Epithelial cell of esophagus (primary cell): ENCODE measurements around the gene NBEAL2.

Experiments used
- DNase-seq: peaks from one replicate; pipeline ENCODE4 v3.0.0; 2010; ENCODE audit warnings: low read depth
- H3K4me3 ChIP-seq: 2 replicates; pipeline ENCODE4 v1.5.1; 2011; ENCODE audit warnings: mild to moderate bottlenecking, low read length, control low read depth
- CTCF ChIP-seq: IDR thresholded peaks from 2 replicates; pipeline ENCODE4 v1.5.1; 2011; ENCODE audit warnings: low read depth, mild to moderate bottlenecking, low read length, control low read depth, inconsistent platforms; ENCODE audit not compliant: insufficient read depth; ENCODE audit errors: missing control alignments

NBEAL2 gene

GRCh38 chr3:47016086-47016933, 36.8 kb downstream of the NBEAL2 start:
- no peak overlapping the region for H3K4me3 ChIP-seq
- DNase-seq = no peak
- TF ChIP-seq CTCF = no peak

- H3K4me3 ChIP-seq = no peak overlapping the region
- peak; percentile 77 for DNase-seq
- no peak for TF ChIP-seq CTCF
These were observed 37.5 kb downstream of the NBEAL2 start for GRCh38 chr3:47016934-47017435.

- H3K4me3 ChIP-seq = no peak overlapping the region
- no peak for DNase-seq
- TF ChIP-seq CTCF = no peak
These were observed 38.2 kb downstream of the NBEAL2 start for GRCh38 chr3:47017504-47018268.

- H3K4me3 ChIP-seq = no peak overlapping the region
- no peak for TF ChIP-seq CTCF
- no peak for DNase-seq
These were observed 38.8 kb downstream of the NBEAL2 start for GRCh38 chr3:47018269-47018611.

- H3K4me3 ChIP-seq = no peak overlapping the region
- DNase-seq = peak; percentile 81
- TF ChIP-seq CTCF = no peak
These were observed 39.7 kb downstream of the NBEAL2 start for GRCh38 chr3:47019201-47019600.

- no peak for DNase-seq
- no peak overlapping the region for H3K4me3 ChIP-seq
- no peak for TF ChIP-seq CTCF
These were observed 40.8 kb downstream of the NBEAL2 start for GRCh38 chr3:47020311-47020710.
